Measurements from ENCODE around the gene PCCB.
"Not testable (repeated sequence)": the region's sequence is repeated elsewhere in the genome, so short reads cannot be mapped to it uniquely, and the experiment has no call there.

PCCB gene

GRCh38 chr3:136350132-136350531, 100.0 kb downstream of the PCCB start:
- Histone ChIP-seq H3K27ac (ENCODE audit: low read depth, low read length) (no peak overlapping the region), H3K4me1 (ENCODE audit: control insufficient read depth, insufficient read depth, low read length) (peaks cover 8% of the 10 kb centered on the region), H3K36me3 (ENCODE audit: control insufficient read depth, insufficient read depth, low read length) (no peaks in the 10 kb centered on the region), H3K9ac (ENCODE audit: low read length) (no peak overlapping the region), H3K27me3 (ENCODE audit: control insufficient read depth, insufficient read depth, low read length) (no peaks in the 10 kb centered on the region), H3K4me3 (ENCODE audit: low read depth, low read length) (no peak overlapping the region), H3K9me3 (ENCODE audit: control insufficient read depth, insufficient read depth, low read depth, low read length) (no peaks in the 10 kb centered on the region)

- Histone ChIP-seq H3K27ac (ENCODE audit: low read depth, low read length) (no peak overlapping the region), H3K4me3 (ENCODE audit: low read depth, low read length) (no peak overlapping the region), H3K4me1 (ENCODE audit: control insufficient read depth, insufficient read depth, low read length) (peaks cover 8% of the 10 kb centered on the region), H3K9ac (ENCODE audit: low read length) (no peak overlapping the region), H3K27me3 (ENCODE audit: control insufficient read depth, insufficient read depth, low read length) (no peaks in the 10 kb centered on the region), H3K36me3 (ENCODE audit: control insufficient read depth, insufficient read depth, low read length) (no peaks in the 10 kb centered on the region), H3K9me3 (ENCODE audit: control insufficient read depth, insufficient read depth, low read depth, low read length) (no peaks in the 10 kb centered on the region)
Observed at GRCh38 chr3:136350557-136350956, 100.4 kb downstream of the PCCB start.

GRCh38 chr3:136351351-136351750, 101.2 kb downstream of the PCCB start:
- Histone ChIP-seq H3K9ac (ENCODE audit: low read length) (no peak overlapping the region), H3K27me3 (ENCODE audit: control insufficient read depth, insufficient read depth, low read length) (no peaks in the 10 kb centered on the region), H3K36me3 (ENCODE audit: control insufficient read depth, insufficient read depth, low read length) (no peaks in the 10 kb centered on the region), H3K4me3 (ENCODE audit: low read depth, low read length) (no peak overlapping the region), H3K27ac (ENCODE audit: low read depth, low read length) (no peak overlapping the region), H3K4me1 (ENCODE audit: control insufficient read depth, insufficient read depth, low read length) (peaks cover 8% of the 10 kb centered on the region), H3K9me3 (ENCODE audit: control insufficient read depth, insufficient read depth, low read depth, low read length) (no peaks in the 10 kb centered on the region)

- no peak overlapping the region for H3K4me3 ChIP-seq (ENCODE audit: low read depth, low read length)
- peaks cover 8% of the 10 kb centered on the region for H3K4me1 ChIP-seq (ENCODE audit: control insufficient read depth, insufficient read depth, low read length)
- H3K9ac ChIP-seq (ENCODE audit: low read length), result no peak overlapping the region
- no peaks in the 10 kb centered on the region for H3K27me3 ChIP-seq (ENCODE audit: control insufficient read depth, insufficient read depth, low read length)
- no peaks in the 10 kb centered on the region for H3K9me3 ChIP-seq (ENCODE audit: control insufficient read depth, insufficient read depth, low read depth, low read length)
- H3K27ac ChIP-seq (ENCODE audit: low read depth, low read length), result no peak overlapping the region
- H3K36me3 ChIP-seq (ENCODE audit: control insufficient read depth, insufficient read depth, low read length), result no peaks in the 10 kb centered on the region
Observed at GRCh38 chr3:136351905-136352304, 101.8 kb downstream of the PCCB start.

GRCh38 chr3:136353461-136353860, 103.3 kb downstream of the PCCB start:
- Histone ChIP-seq H3K27me3 (ENCODE audit: control insufficient read depth, insufficient read depth, low read length) (no peaks in the 10 kb centered on the region), H3K27ac (ENCODE audit: low read depth, low read length) (no peak overlapping the region), H3K9me3 (ENCODE audit: control insufficient read depth, insufficient read depth, low read depth, low read length) (no peaks in the 10 kb centered on the region), H3K36me3 (ENCODE audit: control insufficient read depth, insufficient read depth, low read length) (no peaks in the 10 kb centered on the region), H3K4me3 (ENCODE audit: low read depth, low read length) (no peak overlapping the region), H3K4me1 (ENCODE audit: control insufficient read depth, insufficient read depth, low read length) (peaks cover 8% of the 10 kb centered on the region), H3K9ac (ENCODE audit: low read length) (no peak overlapping the region)

- Histone ChIP-seq H3K27ac (ENCODE audit: low read depth, low read length) (no peak overlapping the region), H3K36me3 (ENCODE audit: control insufficient read depth, insufficient read depth, low read length) (no peaks in the 10 kb centered on the region), H3K9ac (ENCODE audit: low read length) (no peak overlapping the region), H3K4me1 (ENCODE audit: control insufficient read depth, insufficient read depth, low read length) (no peaks in the 10 kb centered on the region), H3K4me3 (ENCODE audit: low read depth, low read length) (no peak overlapping the region), H3K9me3 (ENCODE audit: control insufficient read depth, insufficient read depth, low read depth, low read length) (no peaks in the 10 kb centered on the region), H3K27me3 (ENCODE audit: control insufficient read depth, insufficient read depth, low read length) (no peaks in the 10 kb centered on the region)
Observed at GRCh38 chr3:136366289-136366688, 116.1 kb downstream of the PCCB start.

- not testable (repeated sequence) for H3K27ac ChIP-seq (ENCODE audit: low read depth, low read length); H3K4me3 ChIP-seq (ENCODE audit: low read depth, low read length); H3K9me3 ChIP-seq (ENCODE audit: control insufficient read depth, insufficient read depth, low read depth, low read length); H3K27me3 ChIP-seq (ENCODE audit: control insufficient read depth, insufficient read depth, low read length); H3K4me1 ChIP-seq (ENCODE audit: control insufficient read depth, insufficient read depth, low read length); H3K36me3 ChIP-seq (ENCODE audit: control insufficient read depth, insufficient read depth, low read length); H3K9ac ChIP-seq (ENCODE audit: low read length)
Observed at GRCh38 chr3:136375800-136376199, 125.7 kb downstream of the PCCB start.

GRCh38 chr3:136377508-136377907, 127.4 kb downstream of the PCCB start:
- Histone ChIP-seq H3K4me1 (ENCODE audit: control insufficient read depth, insufficient read depth, low read length) (no peaks in the 10 kb centered on the region), H3K36me3 (ENCODE audit: control insufficient read depth, insufficient read depth, low read length) (peaks cover 3% of the 10 kb centered on the region; the same call in 1 of the 2 replicates), H3K9me3 (ENCODE audit: control insufficient read depth, insufficient read depth, low read depth, low read length) (no peaks in the 10 kb centered on the region), H3K9ac (ENCODE audit: low read length) (no peak overlapping the region), H3K4me3 (ENCODE audit: low read depth, low read length) (no peak overlapping the region), H3K27ac (ENCODE audit: low read depth, low read length) (no peak overlapping the region), H3K27me3 (ENCODE audit: control insufficient read depth, insufficient read depth, low read length) (no peaks in the 10 kb centered on the region)

- Histone ChIP-seq H3K9me3 (ENCODE audit: control insufficient read depth, insufficient read depth, low read depth, low read length) (no peaks in the 10 kb centered on the region), H3K9ac (ENCODE audit: low read length) (no peak overlapping the region), H3K4me3 (ENCODE audit: low read depth, low read length) (no peak overlapping the region), H3K27ac (ENCODE audit: low read depth, low read length) (no peak overlapping the region), H3K4me1 (ENCODE audit: control insufficient read depth, insufficient read depth, low read length) (no peaks in the 10 kb centered on the region), H3K36me3 (ENCODE audit: control insufficient read depth, insufficient read depth, low read length) (peaks cover 3% of the 10 kb centered on the region; the same call in 1 of the 2 replicates), H3K27me3 (ENCODE audit: control insufficient read depth, insufficient read depth, low read length) (no peaks in the 10 kb centered on the region)
Observed at GRCh38 chr3:136378011-136378410, 127.9 kb downstream of the PCCB start.
